RCC 7860 (cell line): ENCODE data around the gene HTR1B.

Experiments
- DNase-seq: peaks from one replicate; pipeline ENCODE4 v3.0.0-alpha.2; 2015; ENCODE audit warnings: low spot score
- FAIRE-seq: peaks from 2 replicates; lab custom pipeline; 2012; peaks lifted over from hg19 to GRCh38; lab: Jason Lieb, UNC

HTR1B gene

DNA sequence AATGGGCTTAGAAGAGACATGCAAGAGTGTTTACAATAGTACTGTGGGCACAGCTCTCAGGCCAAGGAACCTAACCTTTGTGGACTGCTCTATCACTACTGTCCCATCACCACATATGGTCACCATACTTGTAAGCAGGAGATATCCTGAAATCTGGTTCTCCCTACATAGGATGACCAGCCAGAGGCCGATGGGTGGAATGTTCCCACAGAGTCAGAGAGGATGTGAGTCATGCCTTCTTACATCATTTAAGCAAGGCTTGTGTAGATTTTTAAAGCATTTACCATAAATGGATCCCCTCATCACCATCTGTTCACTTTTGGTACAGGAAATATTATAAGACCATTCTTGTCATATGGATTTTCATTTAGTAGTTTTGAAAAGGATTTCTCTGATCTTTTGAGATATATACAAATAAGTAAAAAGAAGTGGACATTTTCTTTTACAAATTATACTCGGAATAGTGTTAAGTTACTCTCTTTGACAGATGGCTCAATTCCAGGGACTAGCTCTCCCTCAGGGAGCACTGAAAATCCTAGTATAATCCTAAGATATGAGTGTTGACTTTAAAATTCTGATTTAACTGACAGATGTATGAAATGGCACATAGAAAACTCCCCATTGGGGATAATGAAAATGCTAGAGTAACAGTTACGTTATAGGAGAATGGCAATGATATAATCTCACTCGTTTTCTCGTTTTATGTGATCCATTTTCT, 6.6 kb downstream of the HTR1B start:
- peak; percentile 33 for DNase-seq
- FAIRE-seq = no peak

GRCh38 chr6:77455271-77455670, 8.0 kb downstream of the HTR1B start:
- FAIRE-seq (no peak), DNase-seq (no peak)

- FAIRE-seq (no peak), DNase-seq (no peak)
These were observed 8.9 kb downstream of the HTR1B start for GRCh38 chr6:77454386-77454785.

DNA sequence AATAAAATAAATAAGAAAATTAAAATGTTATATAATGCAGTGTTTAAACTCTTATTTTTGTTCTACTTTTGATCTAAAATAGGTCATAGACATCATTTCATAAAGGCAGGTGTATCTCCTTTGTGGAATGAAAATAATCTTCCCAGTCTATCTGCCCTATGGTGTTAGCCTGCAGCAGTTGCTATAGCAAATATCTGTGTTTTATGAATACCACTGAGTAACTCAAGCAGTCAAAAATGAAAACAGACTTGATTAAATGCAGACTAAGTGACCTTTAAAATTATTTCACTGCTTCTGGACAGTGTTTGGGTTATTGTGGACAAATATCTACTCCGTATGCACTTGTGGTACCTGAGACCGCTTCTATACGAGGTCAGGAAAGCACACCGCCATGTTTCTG, 11.8 kb downstream of the HTR1B start:
- FAIRE-seq = no peak

DNA sequence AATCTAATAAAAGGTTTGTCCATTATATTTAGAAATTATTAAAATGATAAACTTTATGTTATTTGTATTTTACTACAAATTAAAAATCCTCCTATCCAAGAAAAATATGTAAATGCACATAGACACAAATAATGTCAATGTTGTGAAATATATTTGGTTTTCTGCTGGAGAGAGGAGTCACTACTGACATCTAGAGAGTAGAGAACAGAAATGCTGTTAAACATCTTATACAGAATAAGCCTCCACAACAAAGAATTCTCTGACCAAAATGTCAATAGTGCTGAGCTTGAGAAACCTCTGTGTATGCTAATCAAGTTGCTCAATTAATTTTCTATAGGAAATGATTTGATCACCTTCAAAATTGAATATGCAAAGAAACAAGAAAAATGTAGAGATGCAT, 12.4 kb downstream of the HTR1B start:
- FAIRE-seq (no peak), DNase-seq (no peak)

More for the DNA sequence above, 11.8 kb downstream of the HTR1B start:
- no peak for DNase-seq

DNA sequence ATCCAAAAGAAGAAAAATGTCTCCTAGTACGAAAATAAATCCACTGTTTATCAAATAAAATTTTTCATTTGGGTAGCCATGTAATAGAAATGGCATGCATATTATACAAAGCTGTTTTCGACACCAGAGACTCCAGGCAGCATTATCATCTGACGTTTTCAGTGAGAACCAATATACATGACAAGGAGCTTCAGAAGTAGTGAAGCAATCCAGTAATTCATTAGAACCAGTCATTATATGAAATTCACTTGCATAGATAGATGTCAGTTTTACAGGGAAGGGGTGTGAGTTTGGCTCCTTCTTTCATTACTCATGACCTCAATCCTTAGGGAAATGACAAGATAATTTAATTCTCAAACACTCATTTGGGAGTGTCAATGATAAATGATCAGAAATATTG, 14.7 kb downstream of the HTR1B start:
- FAIRE-seq (no peak), DNase-seq (no peak)

- DNase-seq (no peak), FAIRE-seq (no peak)
These were observed 16.0 kb downstream of the HTR1B start for GRCh38 chr6:77447254-77447653.

GRCh38 chr6:77446249-77446648, 17.0 kb downstream of the HTR1B start:
- no peak for FAIRE-seq

DNA sequence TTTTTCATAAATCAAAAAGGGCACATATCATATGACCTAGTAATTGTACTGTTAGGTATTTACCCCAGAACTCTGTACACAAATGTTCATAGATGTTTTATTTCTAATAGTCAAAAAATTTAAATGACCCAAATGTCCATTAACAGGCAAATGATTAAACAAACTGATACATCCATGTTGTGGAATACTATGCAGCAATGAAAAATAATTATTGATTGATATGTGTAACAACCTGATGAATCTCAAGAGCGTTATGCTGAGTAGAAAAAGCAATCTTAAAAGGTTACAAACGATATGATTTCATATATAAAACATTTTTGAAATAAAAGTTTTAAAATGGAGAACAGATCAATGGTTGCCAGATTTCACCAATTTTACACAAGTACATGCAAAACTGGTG, 18.1 kb downstream of the HTR1B start:
- DNase-seq (no peak), FAIRE-seq (no peak)

More at GRCh38 chr6:77446249-77446648, 17.0 kb downstream of the HTR1B start:
- DNase-seq = no peak

GRCh38 chr6:77440206-77440976, 22.9 kb downstream of the HTR1B start:
- no peak for DNase-seq
- no peak for FAIRE-seq

DNA sequence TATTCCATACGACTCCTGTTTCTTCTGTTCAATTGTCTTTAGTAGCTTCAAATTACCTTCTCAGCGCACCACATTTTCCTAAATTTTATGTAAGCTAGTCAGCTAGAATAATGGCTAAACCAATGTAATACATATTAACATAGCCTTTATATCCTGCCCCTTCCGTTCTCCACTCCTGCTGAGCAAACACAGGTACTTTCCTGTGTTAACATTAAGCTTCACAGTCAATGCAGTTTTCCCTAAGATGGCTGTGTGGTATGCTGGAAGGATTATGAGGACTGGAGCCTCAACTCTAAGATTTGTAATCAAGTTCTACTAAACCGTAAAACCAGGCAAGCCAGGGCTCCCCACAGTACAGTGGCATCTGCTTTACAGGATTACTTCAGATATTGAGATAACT, 29.4 kb downstream of the HTR1B start:
- FAIRE-seq = no peak
- DNase-seq = no peak

- no peak for DNase-seq
- FAIRE-seq = no peak
These were observed 32.8 kb downstream of the HTR1B start for GRCh38 chr6:77430504-77430903.

- DNase-seq (no peak), FAIRE-seq (no peak)
These were observed 37.6 kb downstream of the HTR1B start for GRCh38 chr6:77425671-77426070.

DNA sequence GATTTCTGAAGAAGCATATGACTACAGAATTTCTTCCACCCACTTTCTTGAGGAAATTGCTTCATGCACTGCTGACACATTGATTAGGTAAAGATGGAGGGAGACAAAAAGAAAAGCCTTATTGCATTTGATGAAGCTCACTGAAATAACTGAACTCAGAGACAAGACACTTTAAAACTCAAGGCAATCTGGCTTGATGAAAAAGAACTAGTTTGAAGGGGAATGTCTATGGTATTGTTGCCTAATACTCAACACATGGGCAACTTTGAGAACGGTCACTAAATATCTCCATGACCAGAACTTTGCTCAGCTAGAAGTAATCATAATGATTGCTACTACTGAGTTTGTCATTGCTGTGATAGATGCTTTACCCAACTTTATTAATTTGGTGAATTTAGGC, 38.1 kb downstream of the HTR1B start:
- FAIRE-seq (no peak), DNase-seq (no peak)

DNA sequence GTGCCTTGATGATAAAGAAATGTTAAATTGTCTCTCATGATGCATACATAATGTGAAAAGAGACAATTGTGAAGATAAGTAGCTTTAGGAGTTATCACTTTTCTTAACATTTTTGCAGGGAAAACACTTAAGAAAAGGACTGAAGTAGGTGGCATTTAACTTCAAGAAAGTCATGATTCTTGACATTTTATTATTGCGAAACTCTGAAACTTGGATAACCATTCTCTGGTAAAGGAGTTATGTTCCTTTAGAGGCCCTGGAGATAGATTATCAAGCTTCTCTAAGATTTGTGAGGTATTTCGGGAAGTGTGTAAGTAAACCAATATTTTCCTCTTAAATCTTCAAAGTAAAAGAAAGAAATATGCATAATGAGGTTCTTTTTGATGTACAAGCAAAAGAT, 38.5 kb downstream of the HTR1B start:
- DNase-seq (no peak), FAIRE-seq (no peak)

DNA sequence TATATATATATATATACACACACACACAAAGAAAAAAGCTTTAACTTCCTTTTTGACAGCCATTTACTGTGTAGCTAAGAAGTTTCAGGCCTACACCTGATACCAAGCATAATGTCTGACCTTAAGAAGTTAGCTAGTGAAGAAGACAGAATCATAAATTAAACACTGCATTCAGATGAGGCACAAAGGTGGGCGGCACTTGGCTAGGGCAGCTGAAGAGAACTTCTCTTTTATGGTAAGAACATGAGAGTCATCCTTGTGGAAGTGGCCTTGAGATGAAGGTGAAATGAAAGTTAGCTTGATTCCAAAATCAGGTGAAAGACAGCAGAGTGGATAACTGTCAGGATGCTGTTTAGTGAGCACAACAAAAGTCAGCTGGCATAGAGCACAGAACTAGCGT, 46.5 kb downstream of the HTR1B start:
- no peak for DNase-seq
- FAIRE-seq = no peak

GRCh38 chr6:77415706-77416105, 47.6 kb downstream of the HTR1B start:
- FAIRE-seq (no peak), DNase-seq (no peak)
